ENCODE data around the gene C3orf52. TPM values are rescaled to one million over a fixed set of nuclear protein-coding genes. Genes with fewer than 3 reads are reported as not detected.
A peak's percentile ranks its signal among the peaks of the same experiment; 100 is the strongest.

Gene C3orf52
- total RNA-seq, 4 donors from 2014 or later, result 5.7 to 12.7 (median 9.5) TPM

GRCh38 chr3:112143251-112143650 is 57.1 kb downstream of the C3orf52 start:
- H3K9me3 ChIP-seq, result peaks cover 0 to 12% (median 0%) of the 10 kb centered on the region in 3 donors
- intact Hi-C loops (cut with DNase I), result no loop called here
- H3K27me3 ChIP-seq, result no peaks in the 10 kb centered on the region
- no peaks in the 10 kb centered on the region for H3K4me1 ChIP-seq
- no peak for DNase-seq
- H3K4me3 ChIP-seq, result no peak overlapping the region
- H3K27ac ChIP-seq, result no peak overlapping the region
- TF ChIP-seq, protein P1, sequence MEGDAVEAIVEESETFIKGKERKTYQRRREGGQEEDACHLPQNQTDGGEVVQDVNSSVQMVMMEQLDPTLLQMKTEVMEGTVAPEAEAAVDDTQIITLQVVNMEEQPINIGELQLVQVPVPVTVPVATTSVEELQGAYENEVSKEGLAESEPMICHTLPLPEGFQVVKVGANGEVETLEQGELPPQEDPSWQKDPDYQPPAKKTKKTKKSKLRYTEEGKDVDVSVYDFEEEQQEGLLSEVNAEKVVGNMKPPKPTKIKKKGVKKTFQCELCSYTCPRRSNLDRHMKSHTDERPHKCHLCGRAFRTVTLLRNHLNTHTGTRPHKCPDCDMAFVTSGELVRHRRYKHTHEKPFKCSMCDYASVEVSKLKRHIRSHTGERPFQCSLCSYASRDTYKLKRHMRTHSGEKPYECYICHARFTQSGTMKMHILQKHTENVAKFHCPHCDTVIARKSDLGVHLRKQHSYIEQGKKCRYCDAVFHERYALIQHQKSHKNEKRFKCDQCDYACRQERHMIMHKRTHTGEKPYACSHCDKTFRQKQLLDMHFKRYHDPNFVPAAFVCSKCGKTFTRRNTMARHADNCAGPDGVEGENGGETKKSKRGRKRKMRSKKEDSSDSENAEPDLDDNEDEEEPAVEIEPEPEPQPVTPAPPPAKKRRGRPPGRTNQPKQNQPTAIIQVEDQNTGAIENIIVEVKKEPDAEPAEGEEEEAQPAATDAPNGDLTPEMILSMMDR (IDR thresholded peaks at IDR 0.05), result no peak
- no peak for TF ChIP-seq POLR2A (IDR thresholded peaks at IDR 0.05)
- 14 to 41% methylated on average over 1 of the region's 1 CpG for WGBS, 2 donors
- no peaks in the 10 kb centered on the region for H3K36me3 ChIP-seq

GRCh38 chr3:112143689-112144088 is 57.5 kb downstream of the C3orf52 start:
- Histone ChIP-seq H3K4me3 (no peak overlapping the region), H3K27ac (no peak overlapping the region), H3K36me3 (no peaks in the 10 kb centered on the region), H3K27me3 (no peaks in the 10 kb centered on the region), H3K9me3 (peaks cover 0 to 12% (median 0%) of the 10 kb centered on the region in 3 donors), H3K4me1 (peaks cover 0 to 4% (median 0%) of the 10 kb centered on the region in 3 donors)
- WGBS, 2 donors, result 55 to 63% methylated on average over 1 of the region's 1 CpG
- TF ChIP-seq, protein P1 (IDR thresholded peaks at IDR 0.05), result no peak
- no peak for TF ChIP-seq POLR2A (IDR thresholded peaks at IDR 0.05)
- DNase-seq, result no peak
- intact Hi-C loops (cut with DNase I), result no loop called here

GRCh38 chr3:112149136-112149535 is 62.9 kb downstream of the C3orf52 start:
- Histone ChIP-seq H3K4me1 (peaks cover 0 to 13% (median 0%) of the 10 kb centered on the region in 3 donors), H3K27me3 (no peaks in the 10 kb centered on the region), H3K27ac (peak overlapping the region; percentile 45 to 80 (median 76)), H3K36me3 (no peaks in the 10 kb centered on the region), H3K9me3 (peaks cover 0 to 24% (median 11%) of the 10 kb centered on the region in 3 donors), H3K4me3 (no peak overlapping the region)
- WGBS, 2 donors, result 60% methylated on average over 1 of the region's 1 CpG; no CpG with 5 or more reads in 1 of the 2 donors
- no peak for DNase-seq
- intact Hi-C loops (cut with DNase I), result no loop called here
- no peak for TF ChIP-seq POLR2A (IDR thresholded peaks at IDR 0.05)
- TF ChIP-seq, protein P1 (IDR thresholded peaks at IDR 0.05), result no peak

DNA sequence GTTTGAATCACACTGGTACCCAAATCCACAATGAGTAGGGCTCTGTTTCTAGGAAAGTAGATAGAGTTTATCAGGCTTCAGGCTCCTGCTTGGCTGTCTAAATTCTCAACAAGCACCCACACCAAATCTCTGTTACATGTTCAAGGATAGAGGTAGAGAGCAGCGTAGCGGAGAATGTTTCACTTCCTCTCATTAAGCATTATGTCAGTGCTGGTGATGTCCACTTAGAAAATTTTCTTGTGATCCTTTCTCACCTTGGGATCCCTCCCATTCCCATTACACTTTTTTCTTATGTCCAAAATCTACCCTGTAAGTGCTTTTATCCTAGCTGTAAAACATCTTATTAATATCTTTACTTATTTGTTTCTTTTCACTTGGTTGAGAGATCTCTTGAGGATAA is 81.6 kb downstream of the C3orf52 start:
- no peak overlapping the region for H3K4me3 ChIP-seq
- TF ChIP-seq, protein P1 (IDR thresholded peaks at IDR 0.05), result no peak
- TF ChIP-seq POLR2A (IDR thresholded peaks at IDR 0.05), result no peak
- no peaks in the 10 kb centered on the region for H3K27me3 ChIP-seq
- DNase-seq, result no peak
- H3K9me3 ChIP-seq, result no peaks in the 10 kb centered on the region
- intact Hi-C loops (cut with DNase I), result no loop called here
- H3K27ac ChIP-seq, result no peak overlapping the region
- 87 to 93% methylated on average over 2 of the region's 2 CpGs for WGBS, 2 donors
- H3K4me1 ChIP-seq, result no peaks in the 10 kb centered on the region
- H3K36me3 ChIP-seq, result no peaks in the 10 kb centered on the region

Small RNA genes lying within 50 kb of the gene (small RNA-seq; reads per million reads assigned to genes)
- gene MIR567, result 0 reads per million in 4 donors

Other genes starting within 250 kb of the C3orf52 start
- 10 to 100 TPM in 3 of 4 donors, 1 to 10 TPM in 1; 5.6 to 37.8 (median 19.2) TPM for gene PHLDB2, start 227.1 kb upstream of the C3orf52 start, total RNA-seq
- 10 to 100 TPM; 10.2 to 22.5 (median 13.1) TPM for gene ABHD10, start 107.4 kb upstream of the C3orf52 start, total RNA-seq
- not detected for gene TAGLN3, start 87.5 kb upstream of the C3orf52 start, total RNA-seq
- gene TMPRSS7, start 51.7 kb upstream of the C3orf52 start, total RNA-seq, result not detected
- gene GCSAM, start 46.9 kb downstream of the C3orf52 start, total RNA-seq, result 1 to 10 TPM in 2 of 4 donors, under 1 TPM in 2; 0.26 to 3.0 (median 0.85) TPM
- gene SLC9C1, start 207.8 kb downstream of the C3orf52 start, total RNA-seq, result not detected
- 1 to 10 TPM in 3 of 4 donors, under 1 TPM in 1; 0.27 to 8.4 (median 1.4) TPM for gene CD200, start 246.8 kb downstream of the C3orf52 start, total RNA-seq